Fibroblast of peridontal ligament (primary cell): ENCODE data around the gene TSPAN9.

Experiments used
- DNase-seq: peaks from one replicate; pipeline ENCODE4 v3.0.0-alpha.2; 2010; ENCODE audit errors: extremely low read depth

TSPAN9 gene

GRCh38 chr12:3101309-3102024, 24.3 kb downstream of the TSPAN9 start:
- DNase-seq = peak; percentile 37

DNA sequence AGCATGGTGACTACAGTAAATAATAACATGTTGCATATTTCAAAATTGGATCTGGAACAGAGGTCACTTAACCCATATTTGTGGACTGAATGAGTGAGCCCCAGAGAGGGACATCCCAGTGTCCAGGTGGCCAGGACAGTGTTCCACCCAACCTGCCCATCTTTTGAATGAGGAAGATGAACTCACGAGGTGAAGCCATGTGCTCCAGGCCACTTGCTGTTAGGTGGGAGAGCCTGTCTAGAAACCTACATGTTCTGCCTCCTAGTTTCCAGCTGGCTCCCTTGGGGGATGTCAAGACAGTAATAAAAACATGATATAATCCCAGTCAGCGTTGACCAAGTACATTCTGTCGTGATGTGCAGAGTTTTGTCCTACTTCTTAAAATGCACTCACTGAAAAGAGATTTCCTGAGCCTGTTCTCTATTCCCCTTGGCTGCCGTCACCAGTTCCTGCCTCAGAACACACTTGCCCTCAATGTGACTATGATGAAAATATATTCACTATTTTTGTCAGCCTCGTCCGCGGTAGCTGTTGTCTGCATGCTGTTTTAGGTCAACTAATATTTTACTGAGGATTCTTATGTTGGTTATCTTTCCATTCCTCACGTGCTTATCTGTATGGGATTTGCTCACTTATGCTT, 25.7 kb downstream of the TSPAN9 start:
- no peak for DNase-seq

DNA sequence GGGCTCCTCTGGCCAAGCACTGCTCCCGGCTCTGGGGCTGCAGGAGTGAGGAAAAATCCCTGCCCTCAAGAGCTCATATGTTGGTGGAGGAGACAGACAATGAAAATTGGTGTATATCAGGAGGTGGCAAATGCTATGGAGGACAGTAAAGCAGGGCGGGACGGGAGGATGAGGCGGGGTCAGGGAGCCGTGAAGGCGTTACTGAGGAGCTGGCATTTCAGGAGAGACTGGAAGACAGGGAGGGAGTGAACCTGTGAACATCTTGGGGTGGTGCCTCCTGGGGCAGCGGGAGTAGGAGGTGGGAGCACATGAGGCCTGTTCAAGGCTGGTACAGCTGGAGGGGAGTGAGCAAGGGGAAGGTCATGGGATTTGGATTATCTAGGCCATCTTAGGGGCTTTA, 26.6 kb downstream of the TSPAN9 start:
- no peak for DNase-seq

GRCh38 chr12:3105690-3106479, 28.7 kb downstream of the TSPAN9 start:
- no peak for DNase-seq

- DNase-seq = no peak
Observed at GRCh38 chr12:3106579-3106978, 29.4 kb downstream of the TSPAN9 start.

DNA sequence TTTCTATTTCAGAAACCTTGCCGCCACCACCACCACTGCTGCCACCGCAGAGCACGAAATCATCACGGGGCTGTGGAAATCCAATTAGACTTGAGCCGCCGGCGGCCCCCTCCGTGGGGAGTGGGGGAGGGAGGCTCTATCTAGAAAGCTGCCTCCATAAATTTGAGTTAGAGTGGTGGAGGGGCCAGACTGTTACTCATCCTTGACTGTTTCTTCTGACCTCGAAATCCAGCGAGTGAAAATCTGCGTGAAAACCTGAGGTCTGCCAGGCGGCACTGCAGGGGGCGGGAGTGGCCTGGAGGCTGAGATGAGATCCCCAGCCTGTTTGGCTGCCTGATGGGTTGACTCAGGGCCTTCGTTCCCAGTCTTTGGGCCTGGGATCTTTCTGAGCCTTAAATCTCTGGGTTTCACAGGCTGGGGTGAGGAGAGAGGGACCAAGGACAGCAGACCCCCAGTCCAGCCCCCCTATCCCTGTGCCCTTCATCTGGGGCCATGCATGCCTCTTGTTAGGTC, 29.9 kb downstream of the TSPAN9 start:
- DNase-seq = peak; percentile 64

DNA sequence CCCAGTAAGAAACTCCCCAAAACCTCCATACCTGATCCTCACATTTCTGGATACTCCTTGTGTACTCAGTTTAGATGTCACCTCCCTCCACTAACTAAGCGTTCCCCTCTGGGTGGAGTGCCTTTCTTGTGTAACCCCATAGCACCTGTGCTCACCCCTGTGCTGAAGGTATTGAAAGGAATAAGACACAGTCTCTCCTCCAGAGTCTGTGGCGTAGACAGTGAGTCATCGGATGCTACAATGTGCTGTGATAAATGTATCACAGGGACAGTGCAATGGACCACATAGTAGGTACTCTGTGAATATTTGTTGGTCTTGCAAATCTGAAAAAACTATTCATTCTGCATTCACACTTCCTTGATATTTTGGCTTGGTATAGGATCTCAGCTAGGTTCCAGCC, 30.8 kb downstream of the TSPAN9 start:
- no peak for DNase-seq

- DNase-seq = peak; percentile 66
Observed at GRCh38 chr12:3110578-3110977, 33.4 kb downstream of the TSPAN9 start.

- DNase-seq = no peak
Observed at GRCh38 chr12:3113671-3114325, 36.6 kb downstream of the TSPAN9 start.

GRCh38 chr12:3114671-3115070, 37.5 kb downstream of the TSPAN9 start:
- no peak for DNase-seq

GRCh38 chr12:3115078-3115477, 37.9 kb downstream of the TSPAN9 start:
- DNase-seq = no peak

- DNase-seq = no peak
Observed at GRCh38 chr12:3116106-3116844, 39.1 kb downstream of the TSPAN9 start.

DNA sequence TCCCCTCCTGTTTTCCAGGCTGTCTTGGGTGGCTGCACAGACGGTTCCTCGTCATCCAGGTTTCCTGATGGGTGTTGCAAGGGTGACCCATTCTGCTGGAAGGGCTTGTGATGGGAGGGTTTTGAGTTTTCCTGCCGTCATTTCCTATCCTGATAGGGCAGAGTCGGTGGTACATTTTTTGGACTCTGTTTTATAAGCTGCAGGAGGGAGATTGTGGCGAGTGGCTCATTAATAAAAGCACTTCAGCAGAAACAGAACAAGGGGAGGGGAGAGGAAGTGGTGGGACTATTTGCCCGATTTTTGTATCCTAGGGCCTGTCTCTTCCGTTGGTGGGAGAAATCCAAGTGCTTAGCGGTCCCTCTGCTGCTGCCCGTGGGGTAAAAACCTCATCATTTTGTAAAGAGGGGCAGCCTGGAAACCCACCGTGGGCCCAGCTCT, 40.0 kb downstream of the TSPAN9 start:
- DNase-seq = no peak

DNA sequence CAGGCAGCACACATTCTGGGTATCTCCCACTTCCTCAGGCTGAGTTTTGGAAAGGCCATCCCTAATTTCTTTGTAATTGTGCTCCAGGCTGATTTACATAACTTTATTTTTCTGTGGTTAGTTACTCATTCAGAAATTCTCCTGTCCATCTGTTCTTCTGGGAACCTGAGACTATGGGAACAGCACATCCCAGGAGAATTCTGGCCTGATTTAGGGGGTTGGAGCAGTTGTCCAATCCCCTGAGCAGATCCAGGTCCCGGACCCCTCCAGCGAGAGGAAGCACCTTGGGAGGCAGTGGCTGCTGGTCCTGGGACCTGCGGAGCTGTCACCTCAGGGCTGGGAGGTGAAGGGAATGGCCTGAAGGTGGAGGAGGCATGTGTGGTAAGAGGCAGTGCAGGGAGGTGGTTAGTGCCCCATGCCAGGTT, 40.4 kb downstream of the TSPAN9 start:
- DNase-seq = peak; percentile 93

DNA sequence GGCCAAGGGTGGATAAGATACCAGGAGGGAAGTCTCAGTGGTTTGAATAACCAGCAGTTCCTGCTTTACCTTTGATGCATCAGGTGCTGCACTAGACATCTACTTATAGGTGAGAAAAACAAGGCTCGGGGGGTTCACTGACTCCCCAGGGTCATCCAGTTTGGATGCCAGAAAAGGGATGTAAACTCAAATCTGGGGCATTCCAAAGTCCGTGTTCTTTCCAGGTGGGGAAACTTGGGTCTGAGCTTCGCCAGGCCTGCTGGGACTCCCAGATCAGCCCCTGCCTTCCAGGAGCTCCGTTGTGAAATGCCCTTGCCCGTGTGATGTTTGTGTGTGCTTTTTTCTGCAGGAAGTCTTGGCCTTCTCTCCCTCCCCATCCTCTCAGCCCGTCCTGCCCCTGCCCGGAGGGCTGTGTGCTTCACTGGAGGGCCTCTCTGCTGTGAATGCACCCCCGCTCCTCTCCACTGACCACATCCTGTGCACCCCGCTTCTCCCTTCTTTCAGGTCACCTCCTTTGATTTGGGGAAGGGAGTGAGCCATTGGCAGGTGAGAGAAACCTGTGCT, 42.1 kb downstream of the TSPAN9 start:
- DNase-seq = no peak

GRCh38 chr12:3119756-3120601, 42.8 kb downstream of the TSPAN9 start:
- peak; percentile 78 for DNase-seq

DNA sequence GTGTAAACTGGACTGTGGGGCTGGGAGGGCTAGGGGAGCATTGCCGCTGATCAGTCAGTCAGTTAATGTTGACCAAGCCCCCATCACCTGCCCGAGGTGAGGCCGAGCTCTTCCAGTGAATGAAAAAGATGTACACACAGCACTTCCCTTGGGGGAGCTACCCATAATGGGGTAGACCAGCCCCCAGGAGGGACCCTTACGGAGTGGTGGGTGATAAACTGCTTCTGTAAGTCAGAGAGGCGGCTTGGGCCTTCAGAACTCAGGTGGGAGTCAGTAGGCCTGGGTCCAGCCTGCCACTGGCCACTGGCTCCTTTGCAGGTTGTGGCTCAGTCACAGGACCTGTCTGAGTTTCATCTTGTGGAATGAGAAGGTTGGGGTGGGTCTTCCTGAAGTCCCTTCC, 43.5 kb downstream of the TSPAN9 start:
- DNase-seq = no peak

DNA sequence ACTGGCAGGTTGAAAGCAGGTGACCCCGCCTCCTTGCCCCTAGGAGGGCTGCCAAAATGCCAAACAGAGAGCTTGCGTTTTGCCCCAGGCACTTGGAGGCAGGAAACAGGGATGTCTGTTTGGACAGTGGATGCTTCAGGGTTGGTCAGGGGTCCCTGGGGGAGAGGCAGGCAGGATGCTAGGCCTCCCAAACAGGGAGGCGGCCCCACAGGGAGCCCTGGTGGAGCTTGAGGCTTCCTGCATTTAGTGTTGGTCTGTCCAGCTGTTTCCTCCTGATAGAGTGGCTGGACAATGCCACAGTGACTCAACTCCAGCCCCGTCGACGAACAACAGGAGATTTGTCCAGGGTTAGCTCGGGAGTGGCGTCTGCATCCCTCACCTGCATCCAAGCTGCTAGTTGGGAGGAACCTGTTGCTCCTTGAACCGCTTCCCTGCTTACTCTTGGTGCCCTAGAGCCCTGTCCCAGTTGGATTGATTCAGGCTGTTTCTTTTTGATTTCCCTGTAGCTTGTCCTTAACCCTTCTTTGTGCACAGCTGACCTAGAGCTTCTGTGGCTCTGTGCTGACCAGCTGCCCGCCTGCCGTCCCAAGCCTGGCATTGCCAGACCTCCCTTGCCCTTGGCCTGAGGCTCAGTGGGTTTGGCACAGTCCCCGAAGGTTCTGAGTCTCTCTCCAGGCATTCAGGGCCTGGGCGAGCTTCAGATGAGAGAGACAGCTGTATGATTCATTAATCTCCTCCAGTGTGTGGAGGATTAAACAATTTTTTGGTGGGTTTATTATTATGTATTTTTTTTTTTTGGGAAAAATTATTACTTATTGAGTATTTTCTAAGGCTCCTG, 45.9 kb downstream of the TSPAN9 start:
- peak; percentile 82 for DNase-seq

GRCh38 chr12:3123729-3124128, 46.5 kb downstream of the TSPAN9 start:
- DNase-seq = peak; percentile 27
